ENCODE data around the gene SCRN1.

- TF ChIP-seq FOXA1 (IDR thresholded peaks at IDR 0.05) (no peak), FOXA1 (CRISPR knock-in tag; IDR thresholded peaks at IDR 0.05) (no peak), ZNF207 (IDR thresholded peaks at IDR 0.05; ENCODE audit: borderline replicate concordance) (no peak), CBX5 (CRISPR knock-in tag; IDR thresholded peaks at IDR 0.05; ENCODE audit: borderline replicate concordance) (no peak), NFATC3 (CRISPR knock-in tag; IDR thresholded peaks at IDR 0.05) (no peak), ZNF282 (IDR thresholded peaks at IDR 0.05; ENCODE audit: partially characterized antibody) (no peak), NCOA1 (CRISPR knock-in tag; IDR thresholded peaks at IDR 0.05) (no peak), HMGXB3 (CRISPR knock-in tag; IDR thresholded peaks at IDR 0.05; ENCODE audit: borderline replicate concordance) (no peak), HCFC1 (IDR thresholded peaks at IDR 0.05; ENCODE audit: low read depth, low read length) (no peak)
- TF ChIP-seq, protein P1, sequence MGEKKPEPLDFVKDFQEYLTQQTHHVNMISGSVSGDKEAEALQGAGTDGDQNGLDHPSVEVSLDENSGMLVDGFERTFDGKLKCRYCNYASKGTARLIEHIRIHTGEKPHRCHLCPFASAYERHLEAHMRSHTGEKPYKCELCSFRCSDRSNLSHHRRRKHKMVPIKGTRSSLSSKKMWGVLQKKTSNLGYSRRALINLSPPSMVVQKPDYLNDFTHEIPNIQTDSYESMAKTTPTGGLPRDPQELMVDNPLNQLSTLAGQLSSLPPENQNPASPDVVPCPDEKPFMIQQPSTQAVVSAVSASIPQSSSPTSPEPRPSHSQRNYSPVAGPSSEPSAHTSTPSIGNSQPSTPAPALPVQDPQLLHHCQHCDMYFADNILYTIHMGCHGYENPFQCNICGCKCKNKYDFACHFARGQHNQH (CRISPR knock-in tag; IDR thresholded peaks at IDR 0.05) = no peak
- TF ChIP-seq, protein P2, sequence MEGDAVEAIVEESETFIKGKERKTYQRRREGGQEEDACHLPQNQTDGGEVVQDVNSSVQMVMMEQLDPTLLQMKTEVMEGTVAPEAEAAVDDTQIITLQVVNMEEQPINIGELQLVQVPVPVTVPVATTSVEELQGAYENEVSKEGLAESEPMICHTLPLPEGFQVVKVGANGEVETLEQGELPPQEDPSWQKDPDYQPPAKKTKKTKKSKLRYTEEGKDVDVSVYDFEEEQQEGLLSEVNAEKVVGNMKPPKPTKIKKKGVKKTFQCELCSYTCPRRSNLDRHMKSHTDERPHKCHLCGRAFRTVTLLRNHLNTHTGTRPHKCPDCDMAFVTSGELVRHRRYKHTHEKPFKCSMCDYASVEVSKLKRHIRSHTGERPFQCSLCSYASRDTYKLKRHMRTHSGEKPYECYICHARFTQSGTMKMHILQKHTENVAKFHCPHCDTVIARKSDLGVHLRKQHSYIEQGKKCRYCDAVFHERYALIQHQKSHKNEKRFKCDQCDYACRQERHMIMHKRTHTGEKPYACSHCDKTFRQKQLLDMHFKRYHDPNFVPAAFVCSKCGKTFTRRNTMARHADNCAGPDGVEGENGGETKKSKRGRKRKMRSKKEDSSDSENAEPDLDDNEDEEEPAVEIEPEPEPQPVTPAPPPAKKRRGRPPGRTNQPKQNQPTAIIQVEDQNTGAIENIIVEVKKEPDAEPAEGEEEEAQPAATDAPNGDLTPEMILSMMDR (CRISPR knock-in tag; IDR thresholded peaks at IDR 0.05) = no peak
- TF ChIP-seq, protein P3, sequence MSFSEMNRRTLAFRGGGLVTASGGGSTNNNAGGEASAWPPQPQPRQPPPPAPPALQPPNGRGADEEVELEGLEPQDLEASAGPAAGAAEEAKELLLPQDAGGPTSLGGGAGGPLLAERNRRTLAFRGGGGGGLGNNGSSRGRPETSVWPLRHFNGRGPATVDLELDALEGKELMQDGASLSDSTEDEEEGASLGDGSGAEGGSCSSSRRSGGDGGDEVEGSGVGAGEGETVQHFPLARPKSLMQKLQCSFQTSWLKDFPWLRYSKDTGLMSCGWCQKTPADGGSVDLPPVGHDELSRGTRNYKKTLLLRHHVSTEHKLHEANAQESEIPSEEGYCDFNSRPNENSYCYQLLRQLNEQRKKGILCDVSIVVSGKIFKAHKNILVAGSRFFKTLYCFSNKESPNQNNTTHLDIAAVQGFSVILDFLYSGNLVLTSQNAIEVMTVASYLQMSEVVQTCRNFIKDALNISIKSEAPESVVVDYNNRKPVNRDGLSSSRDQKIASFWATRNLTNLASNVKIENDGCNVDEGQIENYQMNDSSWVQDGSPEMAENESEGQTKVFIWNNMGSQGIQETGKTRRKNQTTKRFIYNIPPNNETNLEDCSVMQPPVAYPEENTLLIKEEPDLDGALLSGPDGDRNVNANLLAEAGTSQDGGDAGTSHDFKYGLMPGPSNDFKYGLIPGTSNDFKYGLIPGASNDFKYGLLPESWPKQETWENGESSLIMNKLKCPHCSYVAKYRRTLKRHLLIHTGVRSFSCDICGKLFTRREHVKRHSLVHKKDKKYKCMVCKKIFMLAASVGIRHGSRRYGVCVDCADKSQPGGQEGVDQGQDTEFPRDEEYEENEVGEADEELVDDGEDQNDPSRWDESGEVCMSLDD (CRISPR knock-in tag; IDR thresholded peaks at IDR 0.05; ENCODE audit: borderline replicate concordance) = no peak
Measured at GRCh38 chr7:29919790-29920189, 69.8 kb downstream of the SCRN1 start.

Measured in HepG2 (cell line).